Natural killer cell (primary cell): ENCODE results near the gene PLA2G6. TPM values are rescaled to one million over a fixed set of nuclear protein-coding genes. Genes with fewer than 3 reads are reported as not detected.
A peak's percentile ranks its signal among the peaks of the same experiment; 100 is the strongest.

Experiments
- ATAC-seq, 3 donors: fragments of 150-1000 bp in 2 of 3; fragments of 200-7000 bp in 1 of 3; cut with Tn5 transposase; 1 replicate in 1 of 3; 2 replicates in 2 of 3; pipeline ENCODE4 v1.10.0; 2021; ENCODE audit warnings: mild to moderate bottlenecking in 2 of 3, moderate library complexity in 2 of 3
- DNase-seq, 2 donors: peaks; one replicate each; pipeline versions ENCODE4 v3.0.0 to v3.0.0-alpha.2; 2013 to 2021; ENCODE audit warnings: mixed read lengths in 1 of 2
- H3K27ac ChIP-seq: one replicate; pipeline ENCODE4 v1.5.1; 2013; ENCODE audit warnings: mild to moderate bottlenecking, low read length
- H3K27me3 ChIP-seq: one replicate; pipeline ENCODE4 v1.6.1; 2013; ENCODE audit warnings: low read length; ENCODE audit not compliant: control insufficient read depth, insufficient read depth
- H3K36me3 ChIP-seq: one replicate; pipeline ENCODE4 v1.6.1; 2013; ENCODE audit warnings: low read length; ENCODE audit not compliant: control insufficient read depth, insufficient read depth
- H3K4me1 ChIP-seq: one replicate; pipeline ENCODE4 v1.6.1; 2013; ENCODE audit warnings: low read length; ENCODE audit not compliant: control insufficient read depth, insufficient read depth
- H3K4me3 ChIP-seq: one replicate; pipeline ENCODE4 v1.5.1; 2013; ENCODE audit warnings: low read length
- H3K9me3 ChIP-seq: one replicate; pipeline ENCODE4 v1.6.1; 2013; ENCODE audit warnings: low read length; ENCODE audit not compliant: control insufficient read depth, insufficient read depth
- H3K27ac Mint-ChIP-seq, 2 donors: one replicate each; pipeline ENCODE4 v1.8.0; 2022; ENCODE audit warnings: mild to moderate bottlenecking in 2 of 2, mixed read lengths in 2 of 2, moderate library complexity in 1 of 2
- H3K27me3 Mint-ChIP-seq, 2 donors: one replicate each; pipeline ENCODE4 v1.8.0; 2022; ENCODE audit warnings: low read depth in 2 of 2, mixed read lengths in 2 of 2
- H3K36me3 Mint-ChIP-seq: one replicate; pipeline ENCODE4 v1.8.0; 2022; ENCODE audit warnings: mixed read lengths
- H3K4me1 Mint-ChIP-seq, 2 donors: one replicate each; pipeline ENCODE4 v1.8.0; 2022; ENCODE audit warnings: mixed read lengths in 2 of 2
- H3K4me3 Mint-ChIP-seq: one replicate; pipeline ENCODE4 v1.8.0; 2022; ENCODE audit warnings: mild to moderate bottlenecking, moderate library complexity, mixed read lengths
- H3K9me3 Mint-ChIP-seq, 2 donors: one replicate each; pipeline ENCODE4 v1.8.0; 2022; ENCODE audit warnings: mixed read lengths in 2 of 2
- WGBS: methylation state at CpG from one replicate; pipeline ENCODE4 v1.1.7; 2013; ENCODE audit warnings: missing lambda C conversion rate; ENCODE audit not compliant: insufficient coverage; 5-methylcytosine and 5-hydroxymethylcytosine counted together
- intact Hi-C: fragments of 100-400 bp; cut with micrococcal nuclease; formaldehyde crosslinking; loops from one replicate; pipeline ENCODE4 v1.14.2; 2022
- total RNA-seq, 4 donors: library from RNA; stranded (reverse); fragments of 120-200 nt in 1 of 4; gene quantifications; one replicate each; pipeline versions ENCODE4 v1.2.3 to v1.2.4, GENCODE V29; 2013 to 2022
- TF ChIP-seq, protein P1 (sequence below): fragments of 200-600 bp; IDR thresholded peaks from one replicate; pipeline ENCODE4 v1.8.0; 2022; ENCODE audit warnings: antibody characterized with exemption

PLA2G6 gene
- total RNA-seq, 3 donors from 2014 or later (not counting 1 experiment from before 2014, with no cell fraction given) = 137 to 167 (median 145) TPM

DNA sequence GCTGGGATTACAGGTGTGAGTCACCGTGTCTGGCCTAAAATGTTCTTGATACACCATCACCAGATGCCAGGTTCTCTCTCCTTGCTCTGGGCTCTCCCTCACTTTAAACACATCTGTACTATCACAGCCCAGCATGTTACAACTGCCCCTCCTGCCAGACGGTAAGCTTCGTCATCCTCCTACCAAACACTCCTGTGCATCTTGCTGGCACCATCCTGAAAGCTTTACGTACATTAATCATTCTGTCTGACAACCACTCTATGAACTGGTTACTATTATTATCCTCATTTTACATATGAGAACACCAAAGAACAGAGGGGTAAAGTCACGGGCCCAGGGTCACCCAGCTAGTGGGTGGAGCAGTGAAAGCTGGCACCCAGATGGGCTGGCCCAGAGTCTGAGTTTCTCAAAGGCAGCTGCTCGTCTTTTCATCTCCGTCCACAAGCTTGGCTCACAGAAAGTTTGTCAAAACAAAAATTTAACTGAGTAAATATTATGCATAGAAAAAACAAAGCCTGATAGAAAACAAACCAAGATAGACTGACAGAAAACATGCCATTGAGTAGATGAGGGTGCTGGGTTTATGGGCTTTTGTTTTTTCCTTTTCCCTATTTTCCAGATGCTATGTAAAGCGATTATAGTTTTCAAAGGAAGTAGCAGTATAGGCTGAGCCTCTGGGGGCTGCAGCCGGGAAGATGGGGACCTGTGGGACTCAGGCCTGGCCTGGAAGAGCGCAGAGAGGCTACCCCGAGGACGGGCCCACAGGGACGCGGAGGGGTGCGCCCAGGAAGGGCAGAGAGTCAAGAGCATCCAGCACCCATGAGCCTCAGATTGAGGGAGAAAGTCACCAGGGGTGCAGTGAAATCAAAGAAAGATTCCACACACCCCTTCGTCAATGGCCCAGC is 9.5 kb downstream of the PLA2G6 start:
- Mint-ChIP-seq H3K9me3 (no peaks in the 10 kb centered on the region), H3K36me3 (no peaks in the 10 kb centered on the region), H3K27ac (peak overlapping the region; percentile 85 to 91), H3K27me3 (no peaks in the 10 kb centered on the region), H3K4me3 (peak overlapping the region; percentile 77), H3K4me1 (peaks cover 36 to 51% of the 10 kb centered on the region in 2 donors)
- peaks cover 56% of the 10 kb centered on the region for H3K4me1 ChIP-seq
- peaks cover 3% of the 10 kb centered on the region for H3K36me3 ChIP-seq
- 83% methylated on average over 15 of the region's 16 CpGs for WGBS
- H3K9me3 ChIP-seq = no peaks in the 10 kb centered on the region
- intact Hi-C loops = loop anchor here (2.0 to 10.0 kb wide), 3 partner anchors 29 to 93 kb away; no protein-coding TSS in a partner anchor
- H3K27ac ChIP-seq = peak overlapping the region; percentile 70
- DNase-seq = no peak
- no peaks in the 10 kb centered on the region for H3K27me3 ChIP-seq
- ATAC-seq = no peak
- no peak overlapping the region for H3K4me3 ChIP-seq
- TF ChIP-seq, protein P1, sequence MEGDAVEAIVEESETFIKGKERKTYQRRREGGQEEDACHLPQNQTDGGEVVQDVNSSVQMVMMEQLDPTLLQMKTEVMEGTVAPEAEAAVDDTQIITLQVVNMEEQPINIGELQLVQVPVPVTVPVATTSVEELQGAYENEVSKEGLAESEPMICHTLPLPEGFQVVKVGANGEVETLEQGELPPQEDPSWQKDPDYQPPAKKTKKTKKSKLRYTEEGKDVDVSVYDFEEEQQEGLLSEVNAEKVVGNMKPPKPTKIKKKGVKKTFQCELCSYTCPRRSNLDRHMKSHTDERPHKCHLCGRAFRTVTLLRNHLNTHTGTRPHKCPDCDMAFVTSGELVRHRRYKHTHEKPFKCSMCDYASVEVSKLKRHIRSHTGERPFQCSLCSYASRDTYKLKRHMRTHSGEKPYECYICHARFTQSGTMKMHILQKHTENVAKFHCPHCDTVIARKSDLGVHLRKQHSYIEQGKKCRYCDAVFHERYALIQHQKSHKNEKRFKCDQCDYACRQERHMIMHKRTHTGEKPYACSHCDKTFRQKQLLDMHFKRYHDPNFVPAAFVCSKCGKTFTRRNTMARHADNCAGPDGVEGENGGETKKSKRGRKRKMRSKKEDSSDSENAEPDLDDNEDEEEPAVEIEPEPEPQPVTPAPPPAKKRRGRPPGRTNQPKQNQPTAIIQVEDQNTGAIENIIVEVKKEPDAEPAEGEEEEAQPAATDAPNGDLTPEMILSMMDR = no peak

DNA sequence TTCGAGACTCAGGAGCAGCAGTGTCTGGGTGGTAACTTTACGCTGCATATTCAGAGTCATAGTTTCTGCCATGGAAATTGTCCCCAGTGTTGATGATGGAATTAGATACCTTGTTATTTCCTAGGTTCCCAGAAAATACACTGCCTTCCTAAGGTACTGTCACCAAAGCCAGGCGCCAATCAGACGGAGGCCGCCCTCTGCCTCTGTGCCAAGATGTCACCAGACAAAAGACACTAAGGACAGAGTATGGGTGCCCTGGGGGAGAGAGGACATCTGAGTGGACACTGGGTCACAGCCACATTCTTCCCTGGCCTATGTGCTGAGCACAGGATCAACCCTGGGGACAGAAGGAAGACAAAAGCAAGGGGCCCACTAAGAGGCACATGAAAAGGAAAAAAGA is 11.2 kb downstream of the PLA2G6 start:
- 98% methylated on average over 5 of the region's 5 CpGs for WGBS
- Histone ChIP-seq H3K27me3 (no peaks in the 10 kb centered on the region), H3K4me3 (no peak overlapping the region), H3K27ac (no peak overlapping the region), H3K4me1 (peaks cover 44% of the 10 kb centered on the region), H3K36me3 (peaks cover 3% of the 10 kb centered on the region), H3K9me3 (no peaks in the 10 kb centered on the region)
- ATAC-seq = no peak
- no peak for DNase-seq
- H3K4me3 Mint-ChIP-seq = peak overlapping the region; percentile 5
- no peaks in the 10 kb centered on the region for H3K27me3 Mint-ChIP-seq
- TF ChIP-seq, protein P1 = no peak
- H3K4me1 Mint-ChIP-seq = peaks cover 23 to 36% of the 10 kb centered on the region in 2 donors
- H3K36me3 Mint-ChIP-seq = no peaks in the 10 kb centered on the region
- H3K9me3 Mint-ChIP-seq = no peaks in the 10 kb centered on the region
- intact Hi-C loops = loop anchor here (10.0 kb wide), 2 partner anchors 54 to 94 kb away; no protein-coding TSS in a partner anchor
- H3K27ac Mint-ChIP-seq = peak overlapping the region in 1 of 2 donors; percentile 30

DNA sequence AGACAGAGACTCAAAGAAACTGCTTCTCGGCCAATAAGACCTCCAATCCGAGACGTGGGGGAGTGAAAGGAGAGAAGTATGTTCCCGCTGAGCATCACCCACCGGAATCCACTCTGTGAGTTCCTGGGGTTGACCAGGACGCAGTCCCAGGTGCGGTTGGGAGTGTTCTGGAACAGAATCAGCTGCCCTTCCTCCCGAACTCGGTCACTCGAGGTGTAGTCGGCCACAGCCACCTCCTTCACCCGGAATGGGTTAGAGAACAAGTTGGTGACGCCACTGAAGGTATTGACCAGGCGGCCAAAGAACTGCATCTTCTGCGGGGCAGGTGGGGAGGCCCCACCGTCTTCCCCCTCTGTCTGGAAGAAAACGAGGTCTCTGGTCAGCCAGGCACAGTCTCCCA is 12.5 kb downstream of the PLA2G6 start:
- Mint-ChIP-seq H3K27ac (no peak overlapping the region), H3K9me3 (no peaks in the 10 kb centered on the region), H3K27me3 (no peaks in the 10 kb centered on the region), H3K4me1 (peaks cover 25 to 38% of the 10 kb centered on the region in 2 donors), H3K4me3 (no peak overlapping the region), H3K36me3 (no peaks in the 10 kb centered on the region)
- TF ChIP-seq, protein P1 = no peak
- DNase-seq (no peak), ATAC-seq (no peak)
- Histone ChIP-seq H3K27me3 (no peaks in the 10 kb centered on the region), H3K27ac (no peak overlapping the region), H3K9me3 (no peaks in the 10 kb centered on the region), H3K36me3 (peaks cover 3% of the 10 kb centered on the region), H3K4me3 (no peak overlapping the region), H3K4me1 (peaks cover 41% of the 10 kb centered on the region)
- intact Hi-C loops = no loop called here
- WGBS = 96% methylated on average over 17 of the region's 17 CpGs
